Kasumi-1 (cell line): ENCODE measurements around the gene LRRFIP2.
"Not testable (repeated sequence)": the region's sequence is repeated elsewhere in the genome, so short reads cannot be mapped to it uniquely, and the experiment has no call there.

Experiments
- DNase-seq, 2 experiments: peaks; one replicate each; lab custom pipeline; 2025; lab: John Stamatoyannopoulos, UW

Gene LRRFIP2

GRCh38 chr3:37143821-37144220, 30.6 kb downstream of the LRRFIP2 start:
- DNase-seq: no peak

DNA sequence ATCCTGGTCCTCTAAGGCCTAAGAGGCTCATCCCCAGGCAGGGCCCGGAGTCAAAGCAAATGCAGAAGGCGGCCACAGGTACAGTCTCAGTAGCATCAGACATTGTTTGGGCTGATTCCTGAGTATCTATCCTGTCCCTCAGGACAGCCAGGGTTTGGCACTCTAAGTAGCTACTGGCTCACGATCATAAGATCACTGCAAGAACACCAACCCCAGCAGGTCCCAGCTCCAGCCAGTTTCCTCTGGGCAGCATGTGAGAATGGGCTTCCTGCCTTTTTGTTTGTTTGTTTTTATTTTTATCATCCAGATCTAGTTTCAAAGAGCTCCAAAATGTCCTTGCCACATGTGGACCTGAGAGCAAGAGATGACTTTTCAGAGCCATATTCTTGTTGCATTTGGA, 32.7 kb downstream of the LRRFIP2 start:
- no peak for DNase-seq

DNA sequence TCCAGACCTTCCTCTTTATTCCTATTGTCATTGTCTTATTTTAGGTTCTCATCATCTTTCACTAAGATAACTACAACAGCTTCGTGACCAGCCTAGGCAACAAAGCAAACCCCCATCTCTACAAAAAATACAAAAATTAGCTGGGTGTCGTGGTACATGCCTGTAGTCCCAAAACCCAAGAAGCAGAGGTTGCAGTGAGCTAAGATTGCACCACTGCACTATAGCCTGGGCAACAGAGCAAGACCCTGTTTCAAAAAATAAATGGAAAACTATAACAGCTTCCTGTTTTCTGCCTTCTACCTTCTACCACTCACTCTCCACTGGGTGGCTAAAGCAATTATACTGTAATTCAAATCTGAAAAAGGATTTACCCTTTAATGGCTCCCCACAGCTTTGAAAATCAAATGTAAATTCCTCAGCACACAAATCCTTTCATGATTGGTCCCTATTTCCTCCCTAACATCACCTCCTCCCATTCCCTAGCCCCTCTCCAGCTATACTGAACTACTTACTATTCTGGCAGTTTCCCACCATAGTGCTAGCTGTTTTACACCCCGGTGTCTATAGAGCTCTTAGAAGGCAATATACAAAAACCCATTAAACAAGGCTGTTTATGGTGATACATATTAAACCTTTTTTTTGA, 33.4 kb downstream of the LRRFIP2 start:
- DNase-seq: no peak

DNA sequence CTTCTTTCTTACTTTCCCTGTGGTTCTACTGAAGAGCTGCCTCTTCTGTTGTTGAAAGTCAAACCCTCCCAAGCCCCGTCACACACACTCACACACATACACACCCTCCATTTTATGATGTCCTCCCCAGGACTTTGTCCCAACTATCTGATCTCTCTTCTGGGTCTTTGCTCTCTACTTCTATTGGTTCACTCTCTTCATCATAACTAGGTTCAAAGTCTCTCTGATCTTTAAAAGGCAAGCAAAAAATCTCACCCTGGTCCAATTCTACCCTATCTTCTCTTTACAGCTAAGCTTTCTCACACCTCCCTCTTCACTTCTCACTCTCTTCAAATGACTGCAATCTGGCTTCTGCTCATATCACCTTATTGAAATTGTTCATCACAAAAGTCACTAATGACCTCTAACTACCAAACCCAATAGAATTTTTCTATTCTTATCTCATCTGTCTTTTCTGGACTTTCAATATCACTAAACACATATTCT, 34.8 kb downstream of the LRRFIP2 start:
- DNase-seq: no peak

DNA sequence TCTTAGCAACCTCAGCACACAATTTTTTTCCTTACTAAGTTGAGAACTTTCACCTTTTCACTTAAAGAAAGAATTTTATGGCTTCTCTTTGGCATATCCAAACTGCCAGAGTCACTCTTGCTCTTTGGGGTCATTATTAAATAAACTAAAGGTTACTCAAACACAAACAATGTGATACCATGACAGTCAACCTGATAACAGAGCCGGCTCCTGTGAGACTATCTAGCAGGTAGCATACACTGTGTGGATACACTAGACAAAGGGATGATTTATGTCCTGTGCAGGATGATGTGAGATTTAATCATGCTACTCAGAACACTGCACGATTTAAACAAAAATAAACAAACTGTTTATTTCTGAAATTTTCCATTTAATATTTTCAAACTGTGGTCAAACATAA, 35.6 kb downstream of the LRRFIP2 start:
- no peak for DNase-seq

DNA sequence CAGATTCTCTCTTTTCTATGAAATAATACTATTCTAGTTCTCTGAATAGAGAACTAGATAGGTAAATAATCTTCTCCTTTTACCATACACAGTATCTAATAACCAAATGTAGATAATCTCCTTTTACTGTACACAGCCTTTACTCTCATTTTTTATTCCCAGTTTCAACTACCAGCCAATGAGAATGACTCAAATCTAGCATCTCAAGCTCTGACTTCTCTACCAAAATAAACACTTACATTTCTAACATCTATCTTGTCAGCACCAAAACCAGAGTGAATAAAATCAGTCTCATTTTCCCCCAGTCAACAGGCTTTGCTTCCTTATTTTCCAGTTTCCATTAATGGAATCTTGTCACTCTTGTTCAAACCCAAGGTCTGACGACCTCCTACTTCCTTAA, 36.9 kb downstream of the LRRFIP2 start:
- DNase-seq: no peak

DNA sequence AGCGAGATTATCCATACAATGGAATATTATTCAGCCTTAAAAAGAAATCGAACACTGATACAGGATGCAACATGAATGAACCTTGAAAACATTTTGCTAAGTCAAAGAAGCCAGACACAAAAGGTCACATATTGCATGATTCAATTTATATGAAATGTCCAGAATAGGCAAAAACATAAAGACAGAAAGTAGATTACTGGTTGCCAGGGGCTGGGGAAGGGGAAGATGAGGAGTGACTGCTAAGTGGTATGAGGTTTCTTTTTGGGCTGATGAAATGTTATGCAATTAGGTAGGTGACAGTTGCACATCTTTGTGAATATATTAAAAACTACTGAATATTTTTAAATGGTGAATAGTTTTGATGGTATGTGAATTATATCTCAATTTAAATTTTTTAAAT, 38.3 kb downstream of the LRRFIP2 start:
- DNase-seq: no peak

GRCh38 chr3:37135561-37135960, 38.8 kb downstream of the LRRFIP2 start:
- DNase-seq: no peak

- no peak for DNase-seq
Observed at GRCh38 chr3:37132334-37132733, 42.0 kb downstream of the LRRFIP2 start.

DNA sequence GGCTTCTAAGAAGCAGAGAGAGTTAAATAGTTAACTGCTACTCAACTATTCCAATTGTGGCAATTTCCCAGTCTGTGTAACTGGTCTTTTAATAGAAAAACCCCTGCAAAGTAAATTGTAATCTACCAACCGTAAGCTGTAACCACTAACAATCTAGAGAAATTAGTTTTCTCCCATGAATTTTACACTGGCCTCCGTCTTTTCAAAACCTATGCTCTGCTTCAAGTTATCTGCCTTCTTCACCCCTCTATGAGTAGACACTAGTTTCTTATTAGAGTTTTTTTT, 42.6 kb downstream of the LRRFIP2 start:
- no peak for DNase-seq

- no peak for DNase-seq
Observed at GRCh38 chr3:37130984-37131859, 43.2 kb downstream of the LRRFIP2 start.

- DNase-seq: no peak
Observed at GRCh38 chr3:37130448-37130847, 43.9 kb downstream of the LRRFIP2 start.

DNA sequence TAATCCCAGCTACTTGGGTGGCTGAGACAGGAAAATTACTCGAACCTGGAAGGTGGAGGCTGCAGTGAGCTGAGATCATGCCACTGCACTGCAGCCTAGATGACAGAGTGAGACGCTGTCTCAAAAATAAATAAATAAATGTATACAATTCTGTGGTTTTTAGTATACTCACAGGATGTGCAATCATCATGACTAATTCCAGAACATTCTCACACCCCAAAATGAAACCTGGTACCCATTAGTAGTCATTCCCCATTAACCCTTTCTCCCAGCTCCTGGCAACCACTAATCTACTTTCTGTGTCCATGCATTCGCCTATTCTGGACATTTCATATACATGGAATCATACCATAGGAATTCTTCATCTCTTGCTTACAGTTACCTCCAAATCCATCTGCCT, 44.5 kb downstream of the LRRFIP2 start:
- DNase-seq: no peak

GRCh38 chr3:37127340-37127739, 47.0 kb downstream of the LRRFIP2 start:
- DNase-seq: no peak

- DNase-seq: no peak
Observed at GRCh38 chr3:37126856-37127255, 47.5 kb downstream of the LRRFIP2 start.

DNA sequence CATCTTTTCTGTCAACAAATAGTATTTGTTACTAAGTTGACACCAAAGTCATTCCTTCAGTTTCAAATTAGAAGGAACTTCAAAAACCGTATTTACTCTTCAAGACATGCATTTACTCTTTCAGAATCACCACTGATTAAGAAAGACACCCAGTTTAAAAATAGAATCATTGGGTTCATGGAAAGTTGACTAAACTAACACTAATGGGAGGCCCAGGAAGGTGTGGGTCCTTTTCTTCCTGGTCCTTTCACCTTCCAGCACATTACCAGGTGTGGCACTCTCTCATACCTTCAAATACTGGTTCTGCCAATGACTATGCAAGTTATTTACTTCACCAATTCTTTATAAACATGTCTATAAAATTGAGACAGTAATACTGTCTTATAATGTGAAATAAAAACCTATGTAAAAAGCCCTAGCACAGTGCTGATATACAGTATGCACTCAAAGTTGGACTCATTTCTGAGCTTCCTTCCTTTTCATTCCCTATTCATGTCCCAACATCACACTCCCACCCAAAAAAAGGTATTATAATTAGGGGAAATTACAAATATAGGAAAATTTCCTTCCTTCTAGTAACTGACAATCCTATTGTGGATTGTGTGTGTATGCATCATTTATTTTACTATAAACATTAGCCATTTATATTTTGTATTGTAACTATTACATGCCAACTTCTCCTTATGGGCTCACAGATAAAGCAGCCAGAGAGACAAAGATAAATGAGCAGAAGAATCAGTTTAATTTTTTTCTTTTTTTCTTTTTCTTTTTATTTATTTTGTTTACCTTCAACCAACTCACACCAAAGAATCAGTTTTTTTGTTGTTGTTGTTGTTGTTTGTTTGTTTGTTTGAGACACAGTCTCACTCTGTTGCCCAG, 48.9 kb downstream of the LRRFIP2 start:
- DNase-seq: no peak

- no peak for DNase-seq
Observed at GRCh38 chr3:37124435-37124834, 49.9 kb downstream of the LRRFIP2 start.

GRCh38 chr3:37123292-37123691, 51.1 kb downstream of the LRRFIP2 start:
- DNase-seq: no peak

GRCh38 chr3:37122069-37122468, 52.3 kb downstream of the LRRFIP2 start:
- DNase-seq: not testable (repeated sequence)

GRCh38 chr3:37118163-37118562, 56.2 kb downstream of the LRRFIP2 start:
- no peak for DNase-seq

DNA sequence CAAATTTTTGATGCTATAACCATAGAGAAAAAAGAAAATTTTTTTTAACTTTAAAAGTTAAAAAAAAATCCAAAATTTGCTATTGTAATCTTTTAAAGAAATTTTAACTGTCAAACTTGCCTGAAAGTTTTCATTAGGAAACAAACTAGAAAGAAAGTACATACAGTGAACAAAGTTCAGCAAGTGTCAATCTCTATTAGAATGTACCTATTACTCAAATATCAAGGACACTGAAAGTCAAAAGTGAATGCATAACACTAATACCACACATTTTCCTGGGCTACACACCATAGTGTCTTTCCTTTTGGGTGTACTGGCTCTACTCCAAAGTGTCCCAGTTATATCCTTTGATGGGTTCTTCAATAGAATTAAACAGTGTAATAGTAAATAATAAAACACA, 56.8 kb downstream of the LRRFIP2 start:
- no peak for DNase-seq

- DNase-seq: no peak
Observed at GRCh38 chr3:37116998-37117397, 57.4 kb downstream of the LRRFIP2 start.

DNA sequence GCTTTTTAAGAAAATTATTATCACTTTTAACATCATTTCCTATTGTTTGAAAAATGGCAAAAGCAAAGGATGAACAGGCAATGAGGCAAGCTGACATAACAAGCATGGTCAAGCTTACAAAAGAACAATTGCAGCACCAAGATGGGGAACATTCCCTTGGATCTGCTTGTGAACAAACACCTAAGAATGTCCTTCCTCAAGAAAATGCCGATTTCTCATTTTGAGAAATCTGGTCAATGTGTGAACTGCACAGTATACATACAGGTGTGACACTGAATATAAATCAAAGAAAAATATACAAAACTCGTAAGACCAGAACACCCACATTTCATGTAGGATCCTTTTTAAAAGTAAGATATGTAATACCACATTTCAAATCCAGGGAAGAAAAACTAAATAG, 58.9 kb downstream of the LRRFIP2 start:
- no peak for DNase-seq
